HG03066 (cell line): ENCODE measurements around the gene UPB1.

Source experiments
- ATAC-seq: cut with Tn5 transposase; IDR thresholded peaks from one replicate; pipeline ENCODE4 v1.9.1; 2021; ENCODE audit warnings: low read depth; ENCODE audit not compliant: unreplicated experiment

UPB1 gene

GRCh38 chr22:24503137-24503842 lies 8.2 kb downstream of the UPB1 start:
- no peak for ATAC-seq

DNA sequence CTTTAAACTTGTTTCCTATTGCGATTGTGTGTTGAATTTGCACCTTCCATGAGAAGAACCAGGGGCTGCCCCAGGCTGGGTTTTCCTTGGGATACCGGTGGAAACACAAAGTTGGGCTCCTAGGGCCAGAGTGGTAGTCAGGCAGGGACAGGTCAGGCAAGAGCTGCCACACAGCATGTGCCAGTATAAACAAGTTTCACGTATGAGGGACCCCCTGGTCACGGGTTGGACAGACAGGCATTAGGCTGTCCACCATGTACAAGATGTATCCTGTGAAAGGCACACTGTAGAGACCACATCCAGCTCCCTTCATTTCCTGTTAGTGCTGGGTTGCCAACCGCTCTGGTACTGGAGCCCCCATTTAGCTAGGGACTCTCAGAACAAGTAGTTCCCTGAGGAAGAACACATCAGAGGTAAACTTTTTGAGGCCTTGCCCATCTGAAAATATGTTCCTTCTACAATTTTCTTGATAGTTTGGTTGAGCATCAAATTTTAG lies 8.8 kb downstream of the UPB1 start:
- ATAC-seq, result no peak

DNA sequence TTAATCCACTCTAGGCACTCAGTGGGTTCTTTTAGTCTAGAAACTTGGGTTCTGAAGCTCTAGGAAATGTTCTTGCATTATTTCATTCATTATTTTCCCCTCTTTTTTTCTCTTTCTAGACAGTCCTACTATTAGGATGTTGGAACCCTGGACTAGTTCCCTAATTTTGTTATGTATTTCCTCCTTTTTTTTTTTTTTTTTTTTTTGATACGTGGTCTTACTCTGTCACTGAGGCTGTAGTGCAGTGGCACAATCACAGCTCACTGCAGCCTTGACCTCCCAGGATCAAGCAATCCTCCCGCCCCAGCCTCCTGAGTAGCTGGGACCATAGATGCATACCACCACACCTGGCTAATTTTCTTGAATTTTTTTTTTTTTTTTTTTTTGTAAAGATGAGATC lies 9.4 kb downstream of the UPB1 start:
- ATAC-seq, result no peak

GRCh38 chr22:24504956-24505736 lies 10.0 kb downstream of the UPB1 start:
- ATAC-seq, result no peak

- ATAC-seq, result no peak
Measured at GRCh38 chr22:24506802-24507438, 11.8 kb downstream of the UPB1 start.

- no peak for ATAC-seq
Measured at GRCh38 chr22:24507716-24508115, 12.6 kb downstream of the UPB1 start.

- ATAC-seq, result no peak
Measured at GRCh38 chr22:24510637-24511625, 15.8 kb downstream of the UPB1 start.

DNA sequence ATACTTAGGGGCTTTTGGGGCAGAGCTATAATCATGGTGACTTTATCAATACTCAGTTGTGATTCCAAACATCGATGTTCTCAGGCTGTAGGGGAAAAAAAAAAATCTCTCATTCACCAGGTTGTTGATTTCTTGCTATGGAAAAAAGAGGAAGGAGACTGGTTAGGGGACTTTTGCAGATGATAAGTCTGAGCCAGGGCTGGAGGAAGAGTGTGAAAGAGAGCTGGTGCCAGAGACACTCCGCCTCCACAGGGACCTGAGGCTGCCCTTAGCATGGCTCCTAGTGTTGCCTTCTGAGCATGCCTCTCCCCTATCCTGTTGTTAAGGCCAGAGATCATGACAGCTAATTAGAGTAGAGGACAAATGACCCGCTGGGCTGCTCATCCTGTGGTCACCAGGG lies 16.9 kb downstream of the UPB1 start:
- no peak for ATAC-seq

DNA sequence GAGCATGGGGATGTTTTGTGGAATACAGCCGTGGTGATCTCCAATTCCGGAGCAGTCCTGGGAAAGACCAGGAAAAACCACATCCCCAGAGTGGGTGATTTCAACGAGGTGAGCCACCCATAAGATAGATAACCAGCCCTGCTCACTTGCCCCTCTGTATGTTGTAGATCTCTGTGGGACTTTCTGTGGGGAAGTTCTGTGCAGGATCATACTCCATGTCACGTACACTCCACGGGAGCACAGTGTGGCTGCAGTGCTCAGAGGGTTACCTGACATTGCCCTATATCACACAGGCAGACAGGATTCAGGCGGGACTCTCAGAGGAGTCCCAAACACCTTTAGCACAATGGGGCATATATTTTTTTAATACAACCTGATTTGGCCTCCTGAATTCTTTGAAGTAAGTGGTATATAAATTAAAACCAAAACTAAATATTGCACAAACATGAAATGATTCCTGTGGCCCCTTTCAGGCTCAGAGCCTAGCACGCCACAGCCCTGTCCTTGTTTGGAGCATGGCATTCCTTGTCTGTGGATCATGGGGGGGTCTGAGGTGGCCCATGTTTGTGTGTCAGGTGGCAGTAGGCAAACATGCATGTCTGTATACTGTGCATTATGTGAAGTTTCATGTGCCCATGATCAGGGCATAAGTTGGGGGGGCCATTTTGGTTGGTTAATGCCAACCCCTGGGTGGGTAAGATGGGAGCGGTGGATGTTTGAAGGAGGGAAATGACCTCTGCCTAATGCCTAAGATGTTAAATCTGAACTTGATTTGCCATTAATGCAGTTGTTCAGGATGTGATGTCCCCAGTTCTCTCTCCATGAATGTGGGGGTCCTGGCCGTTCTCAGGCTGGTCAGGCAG lies 18.5 kb downstream of the UPB1 start:
- ATAC-seq, result no peak

DNA sequence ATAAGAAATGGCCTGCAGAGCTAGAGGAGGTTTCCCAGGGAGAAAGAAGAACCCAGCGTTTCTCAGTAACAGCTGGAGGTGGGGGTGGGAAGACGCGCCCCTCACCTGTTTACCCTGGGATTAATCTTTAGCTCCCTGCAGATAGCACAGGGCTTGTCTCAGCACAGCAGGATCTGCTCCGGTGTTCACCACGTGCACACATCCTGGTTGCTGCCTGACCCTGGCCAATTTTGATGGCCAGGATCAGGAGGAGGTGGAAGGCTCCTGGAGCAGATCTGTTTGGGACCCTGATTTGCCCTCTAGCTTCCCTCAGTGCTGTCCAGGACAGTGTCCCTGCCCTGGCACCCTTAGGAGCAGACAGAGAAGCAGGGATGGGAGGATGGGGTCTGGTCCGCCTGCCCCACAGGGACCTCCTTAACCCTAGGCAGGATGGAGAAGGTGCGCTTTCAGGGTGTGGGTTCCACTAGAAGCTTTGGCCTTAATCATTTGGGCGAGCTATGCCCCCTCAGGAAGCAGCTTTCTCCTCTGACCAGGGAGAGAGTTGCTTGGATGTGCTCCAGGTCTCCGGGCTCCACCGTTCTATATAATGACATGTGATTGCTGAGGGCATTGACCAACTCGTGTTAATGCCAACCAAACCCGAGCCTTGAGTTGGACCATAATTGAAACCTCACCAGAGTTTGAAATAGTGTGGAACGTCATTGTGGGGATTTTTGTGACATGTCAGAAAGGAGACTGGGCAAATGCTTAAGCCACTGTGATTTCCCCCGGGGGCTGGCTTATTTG lies 19.3 kb downstream of the UPB1 start:
- no peak for ATAC-seq

DNA sequence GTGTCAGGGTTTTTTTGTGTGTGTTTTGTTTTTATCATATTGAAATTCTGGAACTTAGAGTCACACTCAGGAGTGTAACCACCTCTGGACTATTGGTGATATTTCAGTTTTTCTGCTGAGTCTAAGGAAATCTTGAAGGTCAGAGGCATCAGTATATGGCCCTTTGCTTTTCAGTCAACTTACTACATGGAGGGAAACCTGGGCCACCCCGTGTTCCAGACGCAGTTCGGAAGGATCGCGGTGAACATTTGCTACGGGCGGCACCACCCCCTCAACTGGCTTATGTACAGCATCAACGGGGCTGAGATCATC lies 19.9 kb downstream of the UPB1 start:
- no peak for ATAC-seq

DNA sequence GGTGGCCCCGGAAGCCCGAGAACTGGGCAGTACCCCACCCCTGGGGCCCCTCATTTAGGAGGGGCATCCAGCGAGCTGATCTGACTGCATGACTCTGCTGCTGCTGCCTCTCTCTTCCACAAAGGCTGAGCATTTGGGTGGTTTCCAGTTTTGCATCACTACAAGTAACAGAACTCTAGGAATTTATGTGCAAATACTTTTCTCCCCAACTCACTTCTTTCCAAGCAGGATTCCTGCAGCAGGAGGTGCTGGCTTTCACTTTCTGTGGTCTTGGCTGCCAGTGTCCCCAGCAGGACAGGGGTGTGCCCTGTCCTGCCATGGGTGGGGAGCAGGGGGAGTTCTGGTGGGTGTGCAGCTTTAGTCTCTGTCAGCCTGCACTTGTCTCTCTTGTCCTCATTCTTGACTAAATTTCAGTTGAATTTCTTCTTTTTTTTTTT lies 21.2 kb downstream of the UPB1 start:
- ATAC-seq, result no peak

GRCh38 chr22:24517446-24517845 lies 22.3 kb downstream of the UPB1 start:
- no peak for ATAC-seq

DNA sequence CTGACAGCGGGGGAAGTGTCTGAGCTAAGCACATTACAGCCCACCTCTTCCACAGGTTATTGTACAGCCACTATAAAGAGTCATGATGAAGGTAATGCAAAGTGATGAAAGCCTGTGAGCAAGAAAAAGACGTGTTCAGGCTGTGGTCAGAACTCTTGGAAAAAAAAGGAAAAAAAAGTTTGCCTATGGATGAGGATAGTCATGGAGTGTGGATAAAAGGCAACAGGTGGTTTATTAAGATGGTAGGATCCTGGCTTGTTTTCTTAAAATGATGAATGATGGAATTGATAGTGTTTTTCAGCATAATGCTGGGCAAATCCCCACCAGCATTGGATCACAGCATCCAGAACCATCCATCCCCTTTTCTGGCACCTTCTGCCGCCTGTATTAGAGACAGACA lies 23.1 kb downstream of the UPB1 start:
- no peak for ATAC-seq

GRCh38 chr22:24518771-24519485 lies 23.8 kb downstream of the UPB1 start:
- no peak for ATAC-seq

- ATAC-seq, result no peak
Measured at GRCh38 chr22:24519496-24519895, 24.4 kb downstream of the UPB1 start.

- ATAC-seq, result no peak
Measured at GRCh38 chr22:24521791-24522245, 26.7 kb downstream of the UPB1 start.

GRCh38 chr22:24523873-24524272 lies 28.7 kb downstream of the UPB1 start:
- no peak for ATAC-seq
